CD14-positive monocyte (primary cell): ENCODE data around the gene HOXB5. TPM values are rescaled to one million over a fixed set of nuclear protein-coding genes. Genes with fewer than 3 reads are reported as not detected.
A peak's percentile ranks its signal among the peaks of the same experiment; 100 is the strongest.

Experiments
- DNase-seq, 3 donors: peaks; one replicate each; pipeline ENCODE4 v3.0.0-alpha.2; 2011 to 2022
- H2AFZ ChIP-seq: 2 replicates; pipeline ENCODE4 v1.6.0; 2012; ENCODE audit warnings: mild to moderate bottlenecking, low read depth, low read length, inconsistent platforms; ENCODE audit not compliant: insufficient read depth, poor library complexity, severe bottlenecking
- H3K27ac ChIP-seq, 2 donors: 1 replicate in 1 of 2; 2 replicates in 1 of 2; pipeline ENCODE4 v1.5.1; 2012 to 2013; ENCODE audit warnings: low read length in 2 of 2, control low read depth in 1 of 2, inconsistent platforms in 1 of 2, low read depth in 1 of 2, mild to moderate bottlenecking in 1 of 2
- H3K27me3 ChIP-seq, 2 donors: one replicate each; pipeline versions ENCODE4 v1.6.0 to v1.6.1; 2011 to 2013; ENCODE audit warnings: low read length in 2 of 2; ENCODE audit not compliant: control insufficient read depth in 2 of 2, insufficient read depth in 2 of 2
- H3K36me3 ChIP-seq, 2 donors: replicated peaks in 1 of 2; 1 replicate in 1 of 2; 2 replicates in 1 of 2; pipeline versions ENCODE4 v1.5.1 to v1.6.1; 2012 to 2013; ENCODE audit warnings: low read length in 2 of 2, control low read depth in 1 of 2, inconsistent platforms in 1 of 2, mild to moderate bottlenecking in 1 of 2; ENCODE audit not compliant: insufficient read depth in 2 of 2, control insufficient read depth in 1 of 2
- H3K4me1 ChIP-seq, 2 donors: 1 replicate in 1 of 2; 2 replicates in 1 of 2; pipeline versions ENCODE4 v1.5.1 to v1.6.1; 2012 to 2013; ENCODE audit warnings: low read length in 2 of 2, control low read depth in 1 of 2, inconsistent platforms in 1 of 2, mild to moderate bottlenecking in 1 of 2, moderate library complexity in 1 of 2; ENCODE audit not compliant: insufficient read depth in 2 of 2, control insufficient read depth in 1 of 2
- H3K4me2 ChIP-seq: replicated peaks from 2 replicates; pipeline ENCODE3; 2012; ENCODE audit warnings: low read length, moderate library complexity, mild to moderate bottlenecking; ENCODE audit not compliant: poor library complexity, severe bottlenecking; ENCODE audit errors: extremely low read depth
- H3K4me3 ChIP-seq, 3 experiments: fragments of 200-600 bp in 1 of 3; sonication (generic) in 1 of 3; replicated peaks in 1 of 3; 1 replicate in 2 of 3; 2 replicates in 1 of 3; pipeline ENCODE4 v1.5.1; 2011 to 2013; ENCODE audit warnings: low read length in 3 of 3, mild to moderate bottlenecking in 3 of 3, control low read depth in 2 of 3, low read depth in 2 of 3, inconsistent platforms in 1 of 3, moderate library complexity in 1 of 3
- H3K79me2 ChIP-seq: 2 replicates; pipeline ENCODE4 v1.6.0; 2012; ENCODE audit warnings: mild to moderate bottlenecking, control low read depth, inconsistent platforms, low read length, moderate library complexity; ENCODE audit not compliant: insufficient read depth
- H3K9ac ChIP-seq: 2 replicates; pipeline ENCODE4 v1.6.0; 2017; ENCODE audit warnings: low read length, mild to moderate bottlenecking; ENCODE audit not compliant: insufficient read depth, poor library complexity, severe bottlenecking
- H3K9me3 ChIP-seq, 2 donors: replicated peaks in 1 of 2; 1 replicate in 1 of 2; 2 replicates in 1 of 2; pipeline versions ENCODE4 v1.5.1 to v1.6.1; 2012 to 2013; ENCODE audit warnings: low read length in 2 of 2, control low read depth in 1 of 2; ENCODE audit not compliant: control insufficient read depth in 1 of 2, insufficient read depth in 1 of 2
- H4K20me1 ChIP-seq: 2 replicates; pipeline ENCODE4 v1.6.0; 2012; ENCODE audit warnings: mild to moderate bottlenecking, low read length, control low read depth, moderate library complexity; ENCODE audit not compliant: insufficient read depth
- H3K27ac Mint-ChIP-seq, 7 donors: one replicate each; pipeline ENCODE4 v1.8.0; 2020; ENCODE audit warnings: mild to moderate bottlenecking in 7 of 7, mixed read lengths in 7 of 7, moderate library complexity in 6 of 7, inconsistent platforms in 2 of 7
- H3K27me3 Mint-ChIP-seq, 3 donors: one replicate each; pipeline ENCODE4 v1.8.0; 2021 to 2022; ENCODE audit warnings: low read depth in 3 of 3, mild to moderate bottlenecking in 3 of 3, mixed read lengths in 3 of 3, moderate library complexity in 3 of 3, inconsistent platforms in 1 of 3
- H3K36me3 Mint-ChIP-seq, 2 donors: one replicate each; pipeline ENCODE4 v1.8.0; 2020; ENCODE audit warnings: mixed read lengths in 2 of 2, inconsistent platforms in 1 of 2, mild to moderate bottlenecking in 1 of 2
- H3K4me1 Mint-ChIP-seq: one replicate; pipeline ENCODE4 v1.8.0; 2020; ENCODE audit warnings: mild to moderate bottlenecking, mixed read lengths
- H3K4me3 Mint-ChIP-seq, 2 donors: one replicate each; pipeline ENCODE4 v1.8.0; 2020; ENCODE audit warnings: mild to moderate bottlenecking in 2 of 2, mixed read lengths in 2 of 2, moderate library complexity in 1 of 2
- H3K9me3 Mint-ChIP-seq, 7 donors: one replicate each; pipeline ENCODE4 v1.8.0; 2020 to 2022; ENCODE audit warnings: mixed read lengths in 7 of 7, mild to moderate bottlenecking in 6 of 7, moderate library complexity in 6 of 7, inconsistent platforms in 2 of 7
- WGBS: methylation state at CpG from one replicate; pipeline ENCODE4 v1.1.5; 2013; ENCODE audit warnings: missing lambda C conversion rate; ENCODE audit not compliant: insufficient coverage; 5-methylcytosine and 5-hydroxymethylcytosine counted together
- intact Hi-C, 2 donors: fragments of 100-400 bp; cut with micrococcal nuclease; formaldehyde crosslinking; loops; one replicate each; pipeline versions ENCODE4 v1.15.0 to v1.15.1; 2023
- polyA plus RNA-seq, 3 donors: library from polyadenylated mRNA; depleted of rRNA in 1 of 3; unstranded in 2 of 3; stranded (reverse) in 1 of 3; fragments of 300-500 nt in 2 of 3; fragments of >200 nt in 1 of 3; fragmentation: Illumina TruSeq in 2 of 3; gene quantifications; 1 replicate in 2 of 3; 2 replicates in 1 of 3; pipeline ENCODE4 v1.2.3, GENCODE V29; 2012 to 2021
- TF ChIP-seq, protein P1 (sequence below): fragments of 200-600 bp; IDR thresholded peaks from one replicate; pipeline ENCODE4 v1.8.0; 2022; ENCODE audit warnings: antibody characterized with exemption, mild to moderate bottlenecking

HOXB5 gene
- polyA plus RNA-seq, 3 donors, result not detected

DNA sequence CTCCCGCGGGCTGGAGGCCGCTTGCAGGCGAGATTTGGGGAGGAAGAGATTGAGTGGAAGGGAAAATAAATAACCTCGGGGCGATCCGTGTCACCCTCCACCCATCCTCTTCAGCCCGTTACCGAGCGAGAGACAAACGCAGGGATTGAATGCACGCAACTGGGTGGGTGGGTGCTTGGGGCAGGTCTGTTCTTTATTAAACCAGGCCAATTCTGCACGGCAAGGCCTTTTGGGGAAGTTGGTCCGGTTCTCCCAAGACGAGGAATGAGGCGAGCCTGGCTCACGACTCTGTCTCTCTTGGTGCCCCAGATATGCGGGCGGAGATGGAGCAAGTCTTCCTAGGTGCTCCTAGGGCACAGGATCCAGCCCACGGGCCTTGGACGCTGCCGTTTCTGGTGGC lies 17.6 kb upstream of the HOXB5 start:
- H3K4me1 Mint-ChIP-seq, result peaks cover 39% of the 10 kb centered on the region
- H3K9ac ChIP-seq, result peak overlapping the region; percentile 27
- H3K27ac Mint-ChIP-seq, result peak overlapping the region in 1 of 7 donors; percentile 73

DNA sequence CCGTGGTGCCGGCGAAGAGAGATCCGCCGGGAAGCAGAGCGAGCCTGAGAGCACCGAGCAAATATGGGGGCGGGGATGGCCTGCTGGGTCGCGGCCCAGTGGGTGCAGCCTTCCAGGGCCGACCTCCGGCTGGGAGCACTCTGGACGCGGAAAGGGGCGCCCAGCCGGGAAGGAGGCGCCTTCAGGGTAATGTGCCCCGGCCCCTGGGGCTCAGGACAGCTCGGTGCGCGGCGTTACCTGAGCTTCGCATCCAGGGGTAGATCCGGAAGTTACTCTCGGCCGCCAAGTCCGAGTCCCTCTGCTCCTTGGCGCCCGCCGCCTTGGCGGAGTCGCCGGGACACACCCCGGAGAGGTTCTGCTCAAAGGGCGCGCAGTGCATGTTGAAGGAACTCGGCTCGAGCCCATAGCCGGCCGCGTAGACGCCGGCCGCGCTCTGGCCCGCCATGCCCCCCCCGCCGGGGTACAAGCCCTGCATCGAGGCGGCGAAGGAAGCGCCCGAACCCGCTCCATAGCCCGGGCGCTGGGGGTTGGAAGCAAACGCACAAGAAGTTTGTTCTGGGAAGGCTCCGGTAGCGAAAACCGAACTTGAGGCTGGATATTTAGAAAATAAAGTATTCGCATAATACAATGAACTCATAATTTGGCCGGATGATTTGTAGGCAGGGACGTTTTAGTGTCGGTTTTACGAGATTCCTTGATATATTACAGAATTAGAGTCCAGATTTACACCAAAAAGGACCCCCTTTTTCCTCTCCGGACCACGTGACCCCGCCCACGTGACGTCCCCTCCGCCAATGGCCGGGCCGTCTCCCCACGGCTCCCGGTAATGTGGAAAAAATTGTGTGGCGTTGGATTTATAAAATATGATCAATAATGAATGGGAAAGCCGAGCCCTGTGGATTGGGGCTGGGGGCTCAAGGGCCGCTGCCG lies 17.0 kb upstream of the HOXB5 start, which contains the start of gene HOXB7:
Gene HOXB7, minus strand, starts transcription at position 736 of the 930 bp plus-strand sequence. Its CDS starts 99 bp downstream, at position 637.
- TF ChIP-seq, protein P1, sequence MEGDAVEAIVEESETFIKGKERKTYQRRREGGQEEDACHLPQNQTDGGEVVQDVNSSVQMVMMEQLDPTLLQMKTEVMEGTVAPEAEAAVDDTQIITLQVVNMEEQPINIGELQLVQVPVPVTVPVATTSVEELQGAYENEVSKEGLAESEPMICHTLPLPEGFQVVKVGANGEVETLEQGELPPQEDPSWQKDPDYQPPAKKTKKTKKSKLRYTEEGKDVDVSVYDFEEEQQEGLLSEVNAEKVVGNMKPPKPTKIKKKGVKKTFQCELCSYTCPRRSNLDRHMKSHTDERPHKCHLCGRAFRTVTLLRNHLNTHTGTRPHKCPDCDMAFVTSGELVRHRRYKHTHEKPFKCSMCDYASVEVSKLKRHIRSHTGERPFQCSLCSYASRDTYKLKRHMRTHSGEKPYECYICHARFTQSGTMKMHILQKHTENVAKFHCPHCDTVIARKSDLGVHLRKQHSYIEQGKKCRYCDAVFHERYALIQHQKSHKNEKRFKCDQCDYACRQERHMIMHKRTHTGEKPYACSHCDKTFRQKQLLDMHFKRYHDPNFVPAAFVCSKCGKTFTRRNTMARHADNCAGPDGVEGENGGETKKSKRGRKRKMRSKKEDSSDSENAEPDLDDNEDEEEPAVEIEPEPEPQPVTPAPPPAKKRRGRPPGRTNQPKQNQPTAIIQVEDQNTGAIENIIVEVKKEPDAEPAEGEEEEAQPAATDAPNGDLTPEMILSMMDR, result no peak
- Histone ChIP-seq H3K9ac (peak within 1 kb of the TSS; percentile 27), H3K79me2 (no peaks in the 10 kb centered on the region), H3K4me1 (peaks cover 36 to 43% of the 10 kb centered on the region in 2 donors), H3K36me3 (no peaks in the 10 kb centered on the region), H3K4me3 (peak within 1 kb of the TSS; percentile 36 to 78 (median 51)), H2AFZ (peak within 1 kb of the TSS; percentile 86), H4K20me1 (no peaks in the 10 kb centered on the region), H3K27ac (no peak within 1 kb of the TSS), H3K27me3 (peaks cover 60 to 98% of the 10 kb centered on the region in 2 donors), H3K4me2 (peak within 1 kb of the TSS; percentile 99), H3K9me3 (peaks cover 5 to 35% of the 10 kb centered on the region in 2 donors)
- Mint-ChIP-seq H3K4me1 (peaks cover 39% of the 10 kb centered on the region), H3K4me3 (peak within 1 kb of the TSS; percentile 80 to 96), H3K36me3 (peaks cover 9 to 16% of the 10 kb centered on the region in 2 donors), H3K9me3 (peaks cover 0 to 45% (median 27%) of the 10 kb centered on the region in 7 donors), H3K27ac (peak within 1 kb of the TSS in 2 of 7 donors; percentile 60 to 73), H3K27me3 (peaks cover 90 to 98% (median 95%) of the 10 kb centered on the region in 3 donors)
- 0% methylated on average over 60 of the region's 79 CpGs for WGBS
- intact Hi-C loops, result no loop called here
- peak in 2 of 3 donors; percentile 13 to 16 for DNase-seq

More for the DNA sequence above, 17.6 kb upstream of the HOXB5 start:
- DNase-seq, result peak; percentile 23 to 52 (median 49)
- Mint-ChIP-seq H3K36me3 (peaks cover 9 to 16% of the 10 kb centered on the region in 2 donors), H3K9me3 (peaks cover 0 to 45% (median 27%) of the 10 kb centered on the region in 7 donors), H3K4me3 (peak overlapping the region; percentile 80 to 96), H3K27me3 (peaks cover 92 to 98% (median 96%) of the 10 kb centered on the region in 3 donors)
- Histone ChIP-seq H3K79me2 (no peaks in the 10 kb centered on the region), H3K36me3 (no peaks in the 10 kb centered on the region), H3K4me2 (peak overlapping the region; percentile 99), H3K27ac (no peak overlapping the region), H3K4me1 (peaks cover 36 to 43% of the 10 kb centered on the region in 2 donors), H3K9me3 (peaks cover 9 to 42% of the 10 kb centered on the region in 2 donors), H3K4me3 (peak overlapping the region; percentile 36 to 78 (median 51)), H2AFZ (peak overlapping the region; percentile 86), H4K20me1 (no peaks in the 10 kb centered on the region), H3K27me3 (peaks cover 66 to 98% of the 10 kb centered on the region in 2 donors)
- intact Hi-C loops, result no loop called here
- TF ChIP-seq, protein P1, result no peak
- 2% methylated on average over 11 of the region's 22 CpGs for WGBS
